HG03378 (cell line): ENCODE results near the gene TMCC1.
"Not testable (repeated sequence)": the region's sequence is repeated elsewhere in the genome, so short reads cannot be mapped to it uniquely, and the experiment has no call there.

Source experiments
- ATAC-seq: cut with Tn5 transposase; IDR thresholded peaks from one replicate; pipeline ENCODE4 v1.9.1; 2021; ENCODE audit warnings: mild to moderate bottlenecking, moderate library complexity; ENCODE audit not compliant: unreplicated experiment

Gene TMCC1

DNA sequence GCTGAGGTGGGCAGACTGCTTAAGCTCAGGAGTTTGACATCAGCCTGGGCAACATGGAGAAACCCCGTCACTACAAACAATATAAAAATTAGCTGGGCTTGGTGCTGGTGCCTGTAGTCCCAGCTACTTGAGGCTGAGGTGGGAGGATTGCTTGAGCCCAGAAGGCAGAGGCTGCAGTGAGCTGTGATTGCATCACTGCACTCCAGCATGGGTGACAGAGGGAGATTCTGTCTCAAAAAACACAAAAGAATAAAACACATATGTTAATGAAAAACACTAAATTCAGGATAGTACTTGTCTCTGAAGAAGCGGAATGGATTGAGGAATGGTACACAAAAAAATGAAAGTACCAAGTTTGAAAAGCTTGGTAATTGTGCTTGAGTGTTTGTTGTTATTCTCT, 159.1 kb downstream of the TMCC1 start:
- ATAC-seq: no peak

- ATAC-seq: no peak
These were observed 161.2 kb downstream of the TMCC1 start for GRCh38 chr3:129732200-129732876.

DNA sequence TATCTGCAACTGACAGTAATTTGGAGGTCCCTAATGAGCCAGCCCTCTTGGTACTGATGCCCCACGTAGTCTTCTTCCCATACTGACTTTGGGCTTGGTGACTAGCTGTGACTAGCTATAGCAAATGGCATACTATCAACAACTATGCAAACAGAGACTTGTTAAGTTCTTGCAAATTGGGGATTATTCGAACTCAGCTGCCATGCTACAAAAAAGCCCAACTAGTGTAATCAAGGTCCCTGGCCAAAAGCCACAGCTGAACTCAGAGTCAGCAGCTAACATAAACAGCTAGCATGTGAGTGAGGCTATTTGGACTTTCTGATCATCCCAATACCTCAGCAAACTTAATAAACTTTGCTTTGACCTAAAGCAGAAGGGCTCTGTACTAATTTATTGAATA, 165.8 kb downstream of the TMCC1 start:
- no peak for ATAC-seq

DNA sequence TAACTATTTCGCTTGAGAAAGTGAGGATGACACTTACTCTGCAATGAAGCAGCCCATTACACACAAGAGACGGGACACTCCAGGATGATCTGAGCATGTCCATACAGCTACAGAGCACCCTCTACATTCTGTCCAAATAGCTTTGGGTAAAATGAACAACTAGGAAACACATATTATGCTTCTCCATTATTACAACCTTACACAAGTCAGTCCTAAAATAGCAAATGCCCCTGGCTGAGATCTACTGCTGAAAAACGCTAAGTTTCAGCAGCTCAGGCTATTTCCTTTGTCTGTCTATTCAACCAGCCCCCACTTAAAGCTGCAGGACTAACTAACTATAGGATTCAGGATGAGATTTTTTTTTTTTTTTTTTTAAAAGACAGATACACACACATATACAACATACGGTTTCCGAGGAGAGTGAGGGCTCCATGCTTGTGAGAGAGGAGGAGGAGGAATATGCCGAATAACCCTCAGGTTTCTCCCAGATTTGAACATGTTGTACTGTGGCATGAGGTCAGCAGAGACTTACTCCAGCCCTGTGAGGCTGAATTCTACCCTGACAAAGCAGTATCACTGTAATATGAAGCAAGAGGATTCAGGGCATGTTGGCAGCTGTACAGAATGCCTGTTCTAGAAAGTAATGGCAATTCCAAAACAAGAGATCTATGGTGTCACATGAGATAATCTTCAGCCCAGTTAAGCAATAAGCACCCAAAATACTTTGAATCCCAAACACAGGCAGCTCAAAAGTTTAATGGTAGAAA, 169.8 kb downstream of the TMCC1 start:
- ATAC-seq: no peak

DNA sequence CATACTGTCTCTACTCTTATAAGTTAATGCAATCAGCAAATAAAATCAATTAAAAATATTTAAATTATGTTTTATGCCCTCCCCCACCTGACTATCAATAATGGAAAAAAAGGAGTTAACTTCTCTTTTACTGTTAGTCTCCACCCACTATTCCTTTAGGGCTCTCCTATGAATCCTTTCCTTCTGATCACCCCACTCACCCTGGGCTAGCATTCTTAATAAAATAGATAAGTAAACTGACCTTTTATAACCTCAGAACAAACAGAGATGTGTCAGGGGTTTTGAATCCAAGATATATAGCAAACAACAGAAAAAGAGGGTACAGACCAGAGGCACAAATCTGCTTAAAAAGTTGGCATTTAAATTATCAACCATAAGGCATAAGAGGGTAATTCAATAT, 171.0 kb downstream of the TMCC1 start:
- ATAC-seq: no peak

GRCh38 chr3:129718201-129718600, 175.3 kb downstream of the TMCC1 start:
- no peak for ATAC-seq

GRCh38 chr3:129715854-129716253, 177.7 kb downstream of the TMCC1 start:
- ATAC-seq: no peak

DNA sequence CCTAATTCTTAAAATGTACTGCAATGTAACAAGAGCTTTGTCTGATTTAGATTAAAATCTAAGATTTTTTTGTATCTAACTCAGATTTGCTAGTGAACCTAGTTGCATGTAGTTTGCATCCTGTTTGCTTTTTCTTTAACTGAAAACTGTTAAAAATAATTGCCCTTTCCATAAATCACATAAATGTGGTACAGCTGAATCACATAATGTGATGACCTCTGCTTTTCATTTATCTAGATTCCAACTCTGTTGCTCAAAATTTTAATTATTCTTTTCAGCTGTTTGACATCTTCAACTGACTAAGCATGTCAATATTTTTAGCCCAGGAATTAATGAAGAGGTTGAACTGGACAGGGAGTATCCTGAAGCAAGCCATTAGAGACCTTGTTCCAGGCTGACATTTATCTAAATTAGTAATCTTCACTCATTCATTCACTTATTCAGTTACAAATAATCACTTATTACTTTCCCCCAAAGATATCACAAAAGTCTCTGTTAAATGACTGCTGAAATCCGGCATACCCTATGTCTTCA, 185.1 kb downstream of the TMCC1 start:
- ATAC-seq: no peak

DNA sequence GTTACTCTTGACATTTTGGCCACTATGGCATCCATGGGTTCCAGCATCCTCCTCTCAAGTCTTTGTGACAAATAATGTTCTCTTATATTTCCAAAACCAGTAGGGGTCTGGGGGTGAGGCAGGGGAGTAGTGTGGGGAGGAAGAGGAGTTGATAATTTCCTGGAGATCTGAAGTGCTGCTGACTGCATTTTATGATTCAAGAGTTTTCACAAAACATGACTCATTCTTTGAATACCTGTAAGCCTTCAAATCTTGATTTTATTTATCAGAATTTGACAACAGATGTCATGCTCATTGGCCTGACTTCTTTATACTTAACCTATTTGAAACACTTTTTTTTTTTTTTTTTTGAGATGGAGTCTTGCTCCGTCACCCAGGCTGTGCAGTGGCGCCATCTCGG, 188.2 kb downstream of the TMCC1 start:
- no peak for ATAC-seq

DNA sequence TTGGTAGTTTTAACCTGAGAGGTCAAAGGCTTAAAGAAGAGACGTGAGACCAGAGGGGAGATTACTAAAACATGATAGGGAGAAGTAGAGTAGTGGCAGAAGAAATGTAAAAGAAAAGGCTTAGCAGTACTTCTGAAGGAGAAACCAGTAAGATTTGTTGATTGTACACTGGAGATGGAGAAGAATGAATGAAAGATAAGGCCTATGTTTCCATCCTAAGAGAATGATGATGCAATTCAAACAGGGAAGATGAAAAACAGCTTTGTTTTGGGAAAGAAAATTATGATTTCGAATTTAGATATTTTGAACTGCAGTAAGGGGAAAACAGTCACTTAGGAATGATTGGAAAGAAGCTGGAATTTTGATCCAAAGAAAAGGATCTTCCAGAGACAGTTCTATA, 189.6 kb downstream of the TMCC1 start:
- no peak for ATAC-seq

DNA sequence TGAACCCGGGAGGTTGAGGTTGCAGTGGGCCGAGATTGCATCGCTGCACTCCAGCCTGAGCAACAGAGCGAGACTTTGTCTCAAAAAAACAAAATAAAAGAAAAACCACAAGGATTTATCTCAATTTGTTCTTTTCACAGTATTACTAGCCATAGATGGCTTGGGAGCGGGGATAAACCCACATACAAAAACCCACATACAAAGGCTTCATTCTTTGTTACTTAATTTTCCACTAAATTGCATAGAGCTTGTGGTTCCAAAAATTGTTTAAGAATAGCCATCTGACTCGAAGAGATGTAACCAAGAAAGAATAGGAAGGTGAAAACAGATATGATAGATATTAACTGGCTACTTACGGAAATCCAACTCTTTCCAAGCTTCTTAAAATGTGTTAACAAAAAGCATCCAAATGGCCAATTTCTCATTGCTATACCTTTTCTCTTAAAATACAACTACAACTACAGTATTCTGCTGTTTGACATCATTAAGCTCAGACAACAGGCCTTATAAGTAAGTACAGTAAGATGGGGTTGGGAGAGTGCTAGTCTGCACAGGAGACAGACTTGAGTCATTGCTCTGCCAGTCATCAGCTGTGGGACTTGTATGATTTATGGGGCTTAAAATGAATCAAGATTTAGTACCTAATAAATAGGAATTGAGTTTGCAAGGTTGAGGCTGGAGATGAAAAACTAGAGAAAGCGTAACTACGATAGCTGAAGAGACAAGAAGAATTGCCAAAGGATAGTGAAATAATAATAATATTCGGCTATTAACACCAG, 190.4 kb downstream of the TMCC1 start:
- ATAC-seq: no peak

GRCh38 chr3:129701161-129701560, 192.3 kb downstream of the TMCC1 start:
- no peak for ATAC-seq

DNA sequence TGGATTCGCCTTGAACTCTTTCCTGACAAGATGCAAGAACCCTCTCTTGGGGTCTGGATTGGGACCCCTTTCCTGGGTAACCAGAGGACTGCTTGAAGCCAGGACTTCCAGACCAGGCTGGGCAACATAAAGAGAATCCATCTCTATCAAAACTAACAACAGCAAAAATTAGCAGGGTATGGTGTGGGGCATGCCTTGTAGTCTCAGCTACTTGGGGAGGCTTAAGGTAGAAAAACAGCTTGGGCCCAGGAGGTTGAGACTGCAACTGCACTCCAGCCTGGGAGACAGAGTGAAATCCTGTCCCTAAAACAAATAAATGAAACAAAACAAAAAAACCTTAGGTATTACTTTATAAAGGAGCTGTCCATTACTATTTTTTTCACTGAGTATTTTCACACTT, 193.9 kb downstream of the TMCC1 start:
- ATAC-seq: no peak

- ATAC-seq: no peak
These were observed 194.3 kb downstream of the TMCC1 start for GRCh38 chr3:129699199-129699598.

DNA sequence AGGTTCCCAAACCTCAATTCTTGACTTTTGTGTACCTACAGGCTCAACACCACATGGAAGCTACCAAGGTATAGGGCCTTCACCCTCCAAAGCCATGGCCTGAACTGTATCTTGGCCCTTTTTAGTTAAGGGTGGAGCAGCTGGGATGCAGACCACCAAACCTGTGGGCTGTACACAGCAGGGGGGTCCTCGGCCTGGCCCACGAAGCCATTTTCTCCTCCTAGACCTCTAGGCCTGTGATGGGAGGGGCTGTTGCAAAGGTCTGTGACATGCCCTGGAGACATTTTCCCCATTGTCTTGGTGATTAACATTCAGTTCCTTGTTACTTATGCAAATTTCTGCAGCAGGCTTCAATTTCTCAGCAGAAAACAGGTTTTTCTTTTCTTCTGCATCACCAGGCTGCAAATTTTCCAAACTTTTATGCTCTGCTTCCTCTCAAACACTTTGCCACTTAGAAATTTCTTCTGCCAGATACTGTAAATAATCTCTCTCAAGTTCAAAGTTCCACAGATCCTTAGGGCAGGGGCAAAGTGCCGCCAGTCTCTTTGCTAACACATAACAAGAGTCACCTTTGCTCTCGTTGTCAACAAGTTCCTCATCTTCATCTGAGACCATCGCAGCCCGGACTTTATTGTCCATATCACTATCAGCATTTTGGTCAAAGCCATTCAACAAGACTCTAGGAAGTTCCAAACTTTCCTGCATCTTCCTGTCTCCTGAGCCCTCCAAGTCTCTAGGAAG, 196.1 kb downstream of the TMCC1 start:
- no peak for ATAC-seq

- not testable (repeated sequence) for ATAC-seq
These were observed 197.1 kb downstream of the TMCC1 start for GRCh38 chr3:129696430-129696829.

GRCh38 chr3:129695230-129695629, 198.3 kb downstream of the TMCC1 start:
- ATAC-seq: no peak

- ATAC-seq: no peak
These were observed 199.3 kb downstream of the TMCC1 start for GRCh38 chr3:129694228-129694627.

DNA sequence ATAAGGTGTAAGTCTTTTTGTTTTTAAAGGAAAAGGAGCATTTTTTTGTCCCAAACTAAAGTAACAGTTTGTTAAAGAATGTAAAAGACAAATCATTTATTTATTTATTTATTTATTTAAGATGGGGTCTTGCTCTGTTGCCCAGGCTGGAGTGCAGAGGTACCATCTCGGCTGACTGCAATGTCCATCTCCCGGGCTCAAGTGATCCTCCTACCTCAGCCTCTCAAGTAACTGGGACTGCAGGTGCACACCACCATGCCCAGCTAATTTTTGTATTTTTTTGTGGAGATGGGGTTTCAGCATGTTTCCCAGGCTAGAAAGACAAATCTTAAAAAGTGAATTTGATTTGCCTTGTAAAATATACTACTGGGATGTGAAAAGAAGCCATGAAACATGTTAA, 200.8 kb downstream of the TMCC1 start:
- no peak for ATAC-seq

- ATAC-seq: no peak
These were observed 202.5 kb downstream of the TMCC1 start for GRCh38 chr3:129690963-129691362.

DNA sequence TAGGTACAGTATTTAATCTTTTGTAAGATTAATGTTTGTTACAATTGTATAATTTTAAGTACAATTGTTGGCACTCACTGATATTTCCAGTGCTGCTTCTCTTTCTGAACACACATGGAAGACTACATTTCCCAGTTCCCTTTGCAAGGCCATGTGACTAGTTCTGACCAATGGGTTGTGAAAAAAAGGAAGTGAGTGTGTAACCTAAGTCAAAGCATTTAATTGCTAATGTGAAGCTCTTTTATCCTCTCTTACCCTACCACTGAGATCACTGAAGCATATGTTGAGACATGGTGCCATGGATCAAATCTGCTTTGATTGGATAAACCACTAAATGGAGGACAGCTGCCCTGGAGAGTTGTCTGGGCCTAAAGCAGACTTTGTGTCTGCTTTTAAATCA, 203.1 kb downstream of the TMCC1 start:
- peak; percentile 93 for ATAC-seq
